HS-27A (cell line): Measurements from ENCODE around the gene COQ3.
"Not testable (repeated sequence)": the region's sequence is repeated elsewhere in the genome, so short reads cannot be mapped to it uniquely, and the experiment has no call there.

Source experiments
- DNase-seq: peaks from one replicate; pipeline ENCODE4 v3.0.0-alpha.2; 2012; ENCODE audit warnings: low read depth, missing footprints

COQ3 gene

DNA sequence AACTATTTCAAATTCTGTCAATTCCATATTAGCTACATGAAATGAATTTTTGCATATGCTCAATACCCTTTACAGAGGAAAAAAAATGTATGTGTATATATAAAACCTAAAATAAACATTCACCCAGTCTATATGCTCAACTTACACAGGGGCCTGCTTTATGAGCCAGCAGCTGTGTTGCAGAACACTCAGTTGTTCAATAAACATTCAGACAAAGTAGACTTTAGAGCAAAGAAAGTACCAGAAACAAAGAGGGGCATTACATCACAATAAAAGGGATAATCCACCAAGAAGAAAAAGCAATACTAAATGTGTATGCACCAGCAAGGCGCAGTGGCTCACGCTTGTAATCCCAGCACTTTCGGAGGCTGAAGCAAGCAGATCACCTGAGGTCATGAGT, 9.5 kb downstream of the COQ3 start:
- DNase-seq = no peak

DNA sequence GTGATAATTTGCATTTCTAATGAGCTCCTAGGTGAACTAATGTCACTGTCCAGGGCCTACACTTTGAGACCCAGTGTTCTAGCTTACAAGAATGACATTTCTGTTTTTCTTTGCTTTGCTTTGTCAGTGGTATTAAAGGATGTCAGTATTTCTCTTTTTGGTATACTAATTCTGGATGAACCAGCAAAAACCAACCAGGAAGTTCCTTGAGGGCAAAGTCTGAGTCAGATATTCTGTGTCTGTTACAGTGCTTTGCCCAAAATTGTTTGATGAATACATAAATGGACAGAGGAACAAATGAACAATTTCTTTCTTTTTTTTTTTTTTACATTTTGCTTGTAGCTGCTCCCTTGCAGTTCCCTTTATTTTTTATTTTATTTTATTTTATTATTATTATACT, 15.4 kb downstream of the COQ3 start:
- DNase-seq = no peak

DNA sequence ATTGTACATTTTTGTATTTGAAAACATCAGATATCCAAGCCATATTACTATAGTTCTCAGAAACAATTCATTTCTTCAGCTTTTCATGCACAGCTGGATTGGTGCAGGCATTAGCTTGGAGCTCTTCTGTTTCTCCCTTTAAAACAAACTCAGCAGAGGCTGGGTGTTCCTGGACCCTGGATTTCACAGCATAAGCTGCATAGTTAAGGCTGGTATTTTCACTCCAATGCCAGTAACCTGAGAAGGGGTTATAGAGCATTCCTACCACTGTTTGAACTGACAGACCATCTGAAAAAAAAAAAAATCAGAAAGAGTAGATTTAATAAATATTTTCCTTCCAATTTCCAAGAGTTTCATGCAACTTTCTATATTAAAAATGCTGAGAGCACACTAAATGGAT, 24.5 kb downstream of the COQ3 start:
- DNase-seq = no peak

DNA sequence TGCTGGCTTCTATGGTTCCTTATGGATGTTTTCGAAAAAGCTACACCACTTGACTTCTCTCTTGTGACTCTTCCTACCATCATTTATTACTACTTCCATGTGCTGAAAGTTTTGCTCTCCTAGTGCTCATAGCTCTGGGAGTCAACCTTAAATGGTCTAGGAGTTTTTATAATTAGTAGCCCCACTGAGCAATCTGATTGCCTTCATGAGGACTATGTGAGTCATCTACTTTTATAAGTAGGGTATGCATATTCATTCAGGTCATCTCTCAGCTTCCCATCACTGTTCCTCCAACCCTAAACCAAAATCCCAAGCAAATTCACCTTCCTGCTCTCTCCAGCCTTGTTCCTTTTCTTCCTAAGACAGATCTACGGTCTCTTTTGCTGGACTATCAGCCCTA, 27.1 kb downstream of the COQ3 start:
- no peak for DNase-seq

DNA sequence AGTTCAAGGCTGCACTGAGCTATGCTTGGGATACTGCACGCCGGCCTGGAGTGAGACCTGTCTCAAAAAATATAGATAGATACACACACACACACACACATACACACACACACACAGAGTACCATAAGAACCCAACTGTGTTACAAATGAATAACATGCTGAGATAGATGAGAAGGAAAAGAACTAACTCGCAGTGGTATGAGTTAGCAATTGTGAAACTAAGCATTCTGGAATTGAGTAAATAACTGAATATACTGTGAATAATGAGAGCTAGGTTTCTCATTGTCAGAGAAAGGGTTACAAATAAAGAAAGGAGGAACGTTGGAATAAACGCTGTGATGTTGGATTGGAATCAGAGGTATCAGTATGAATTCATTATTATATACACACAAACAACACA, 30.0 kb downstream of the COQ3 start:
- no peak for DNase-seq

DNA sequence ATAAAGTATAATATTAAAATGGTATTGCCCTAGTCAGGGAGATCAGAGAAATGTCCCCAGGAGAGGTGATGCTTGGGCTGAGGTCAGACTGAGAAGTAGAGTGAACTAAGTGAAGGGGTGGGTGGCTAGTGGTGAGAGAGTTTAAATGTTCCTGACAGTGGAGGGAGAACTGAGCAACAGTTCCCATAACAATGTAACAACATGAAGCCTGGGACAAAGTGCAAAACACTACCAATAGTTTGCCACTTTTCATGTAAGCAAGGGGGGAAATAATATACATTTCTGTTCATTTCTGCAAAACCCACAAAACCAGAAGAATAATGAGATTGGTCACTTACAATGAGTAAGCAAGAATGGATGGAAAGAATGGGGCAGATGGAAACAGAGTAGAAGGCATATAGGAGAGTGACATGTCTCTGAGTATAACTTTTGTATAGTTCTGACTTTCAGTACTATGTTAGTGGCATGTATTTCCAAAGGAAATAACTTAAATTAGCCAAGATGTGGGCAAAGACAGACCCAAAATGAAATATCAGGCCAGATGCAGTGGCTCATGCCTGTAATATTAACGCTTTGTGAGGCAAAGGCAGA, 31.2 kb downstream of the COQ3 start:
- no peak for DNase-seq

DNA sequence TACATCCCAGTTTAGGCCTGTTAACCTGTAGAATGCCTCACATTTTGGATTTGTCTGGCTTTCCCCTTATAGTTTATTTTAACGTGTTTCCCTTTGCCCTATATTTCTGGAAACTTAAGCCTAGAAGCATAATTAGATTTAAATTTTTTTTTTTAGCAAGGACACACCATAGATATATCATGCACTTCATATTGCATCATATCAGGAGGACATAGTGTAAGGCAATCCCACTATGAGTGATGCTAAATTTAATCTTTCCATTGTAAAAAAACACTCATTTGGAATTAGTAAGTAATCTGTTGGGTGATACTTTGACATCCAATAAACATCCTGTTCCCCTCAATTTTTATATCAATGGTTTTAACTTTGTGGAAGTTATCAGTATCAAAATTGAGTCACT, 34.2 kb downstream of the COQ3 start:
- DNase-seq = no peak

DNA sequence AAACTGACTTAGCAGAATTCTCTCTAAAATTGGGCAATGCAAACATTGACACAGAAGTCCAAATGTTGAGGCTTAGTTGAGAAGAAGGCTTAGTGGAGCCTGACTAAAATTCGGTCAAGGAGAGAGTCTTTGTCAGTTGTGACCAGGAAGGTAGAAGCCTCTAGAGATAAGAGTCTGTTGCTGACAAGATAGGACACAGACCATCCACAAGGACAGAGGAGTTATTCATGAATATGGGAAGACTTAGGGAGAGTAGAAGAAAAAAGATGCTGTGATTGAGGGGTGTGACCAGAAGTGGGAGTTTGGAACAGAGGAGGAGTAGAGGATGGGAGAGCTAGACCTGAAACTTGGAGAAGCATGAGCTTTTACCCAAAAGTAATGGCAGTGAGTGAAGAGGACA, 37.4 kb downstream of the COQ3 start:
- DNase-seq = no peak

DNA sequence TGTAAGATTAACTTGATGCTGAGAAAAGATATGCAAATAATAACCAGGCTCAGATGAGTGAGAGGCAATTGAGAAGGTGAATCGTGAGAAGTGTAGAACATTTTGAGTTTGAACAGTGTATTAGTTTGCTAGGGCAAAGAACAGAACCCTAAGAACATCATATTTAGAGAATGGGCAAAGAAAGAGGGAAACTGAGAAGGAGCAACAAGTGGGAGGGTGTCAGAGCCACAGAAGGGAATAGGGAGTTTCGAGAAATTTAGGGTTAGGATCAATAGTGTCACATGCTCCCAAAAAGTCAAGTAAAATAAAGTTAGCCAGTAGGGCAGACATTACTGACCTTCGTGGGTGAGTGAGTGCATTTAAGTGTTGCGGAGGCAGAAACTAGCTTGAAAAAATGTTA, 39.0 kb downstream of the COQ3 start:
- no peak for DNase-seq

DNA sequence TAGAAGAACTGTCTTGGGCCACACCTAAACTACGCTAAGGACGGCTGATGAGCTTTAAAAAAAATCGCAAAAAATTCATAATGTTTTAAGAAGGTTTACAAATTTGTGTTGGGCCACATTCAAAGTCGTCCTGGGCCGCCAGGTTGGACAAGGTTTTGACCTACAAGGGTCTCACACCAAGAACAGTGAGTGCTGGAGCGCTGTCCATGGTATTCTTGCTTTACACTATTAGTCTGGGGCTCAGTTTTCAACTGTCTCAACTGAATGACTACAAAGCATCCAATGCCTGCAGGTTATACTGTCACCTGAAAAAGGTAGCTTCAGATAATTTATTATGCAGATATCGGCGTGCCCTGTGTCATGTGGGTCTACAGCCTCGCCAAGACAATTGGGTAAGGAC, 40.9 kb downstream of the COQ3 start:
- no peak for DNase-seq

DNA sequence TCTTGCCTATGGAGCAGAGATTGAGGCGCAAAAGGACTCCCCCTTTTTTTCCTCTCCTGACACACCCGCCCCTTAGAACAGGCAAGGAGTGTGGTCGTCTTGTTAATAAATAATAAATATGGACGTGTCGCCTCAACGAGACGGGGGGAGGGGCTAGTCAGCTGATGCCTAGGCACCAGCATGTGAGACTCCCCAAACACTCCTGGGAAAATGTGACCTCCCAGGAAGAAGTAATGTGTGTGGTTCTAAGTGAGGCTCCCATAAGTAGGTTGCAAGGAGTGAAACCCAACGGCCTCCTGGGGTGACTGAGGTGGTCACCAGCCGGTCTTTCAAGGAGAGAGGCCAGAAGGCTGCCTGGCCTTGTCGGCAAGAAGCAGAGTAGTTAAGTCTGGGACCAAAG, 43.4 kb downstream of the COQ3 start:
- DNase-seq = no peak

DNA sequence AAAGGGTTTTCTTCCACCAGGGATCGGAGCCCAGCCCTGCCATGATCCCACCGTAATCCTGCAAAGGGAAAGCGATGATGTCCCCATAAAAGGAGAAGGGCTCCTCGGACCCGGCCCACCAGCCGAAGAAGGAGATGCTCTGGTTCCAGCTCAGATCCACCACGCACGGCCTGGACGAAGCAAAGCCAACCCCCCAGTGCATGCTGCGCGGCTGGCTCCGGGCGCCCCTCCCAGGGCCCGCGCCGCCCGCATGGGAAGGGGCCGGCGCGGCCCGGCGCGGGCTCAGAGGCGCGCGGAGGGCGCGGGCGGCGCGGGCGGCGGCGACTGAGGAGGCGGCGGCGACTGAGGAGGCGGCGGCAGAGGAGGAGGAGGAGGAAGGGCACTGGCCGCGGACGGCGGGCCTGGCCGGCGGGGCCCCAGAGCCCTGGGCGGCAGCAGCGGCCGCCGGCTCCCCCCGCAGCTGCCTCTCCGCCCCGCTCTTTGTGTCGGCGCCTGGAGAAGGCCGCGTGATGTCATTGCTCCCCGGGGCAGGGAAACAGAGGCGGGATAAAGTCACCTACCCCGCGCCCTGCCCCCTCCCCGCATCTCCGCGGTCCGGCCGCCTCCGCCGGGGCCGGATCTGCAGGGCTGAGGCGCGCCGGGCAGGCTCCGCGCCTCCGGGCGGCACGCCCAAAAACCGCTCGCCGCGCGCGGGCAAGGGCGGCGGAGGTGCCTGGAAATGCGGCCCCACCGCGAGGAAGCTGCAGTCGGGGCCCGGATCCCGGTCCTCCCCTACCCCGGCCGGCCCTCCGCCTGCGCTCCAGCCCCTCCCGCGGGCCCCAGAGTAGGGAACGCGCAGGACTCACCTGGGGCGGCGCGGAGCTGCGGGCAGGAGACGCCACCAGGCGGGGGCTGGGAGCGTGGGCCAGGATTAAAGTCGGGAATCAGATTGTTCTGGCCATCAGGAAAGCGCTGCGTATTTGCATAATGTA, 44.5 kb downstream of the COQ3 start, which contains the start of gene FAXC:
Gene FAXC (minus strand): TSS at position 504 of the 971 bp plus-strand sequence. CDS start 302 bp downstream, at position 202.
- no peak for DNase-seq

DNA sequence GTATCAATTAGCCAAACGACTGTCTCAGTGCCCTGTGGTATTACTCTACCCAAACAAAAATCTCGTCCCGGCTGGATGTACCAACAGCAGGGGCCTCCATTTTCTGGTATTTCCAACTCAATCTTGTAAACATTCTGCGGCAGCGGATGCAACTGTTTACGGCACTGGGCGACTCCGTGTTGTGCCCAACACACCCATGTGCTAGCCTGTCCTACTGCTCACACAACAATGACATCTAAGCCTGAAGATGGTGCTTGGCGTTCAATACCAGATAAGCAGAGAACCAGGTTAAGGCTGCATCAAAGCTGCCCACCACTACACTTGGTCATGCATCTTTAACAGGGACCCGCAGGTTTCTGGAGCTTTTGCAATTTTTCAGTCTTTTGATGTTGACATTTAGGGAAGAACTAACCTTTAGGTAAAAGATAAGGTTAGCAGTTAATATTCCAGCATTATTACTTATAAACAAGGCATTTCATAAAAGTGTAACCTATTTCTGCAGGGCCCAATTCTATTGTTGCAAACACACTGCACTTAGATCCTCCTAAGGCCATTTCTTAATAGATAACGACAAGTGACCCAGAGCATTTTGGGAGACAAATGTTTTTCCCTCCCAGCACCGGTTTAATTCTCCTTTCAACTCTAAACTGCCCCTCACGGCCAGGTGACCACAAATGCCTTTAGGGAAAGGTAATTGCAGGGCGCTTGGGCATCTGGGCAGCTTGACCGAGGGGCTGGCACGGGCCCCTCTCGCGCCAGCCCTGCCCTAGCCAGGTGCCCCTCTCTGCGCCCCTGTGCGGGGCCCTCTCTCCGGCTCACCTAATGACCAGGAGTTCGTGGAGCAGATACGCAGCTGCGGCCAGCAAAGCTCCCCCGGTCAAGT, 45.5 kb downstream of the COQ3 start:
- DNase-seq = no peak

DNA sequence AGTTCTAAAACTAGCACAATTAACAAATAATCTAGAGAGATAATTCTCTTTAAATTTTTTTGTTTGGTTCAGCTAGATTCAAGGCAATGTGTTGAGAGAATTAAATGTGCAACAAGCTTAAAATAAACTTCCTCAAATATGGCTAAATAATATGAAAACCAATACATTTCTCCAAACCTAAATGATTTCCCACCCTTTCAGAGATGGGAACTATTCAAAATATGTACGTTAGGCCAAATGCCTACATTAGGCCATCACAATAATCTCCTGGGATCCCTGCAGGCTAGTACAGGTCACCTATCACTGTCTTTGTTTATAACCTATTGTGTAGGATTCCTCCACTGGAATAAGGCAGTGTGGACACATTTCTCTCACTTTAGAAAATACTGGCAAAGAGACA, 46.2 kb downstream of the COQ3 start:
- DNase-seq = no peak

DNA sequence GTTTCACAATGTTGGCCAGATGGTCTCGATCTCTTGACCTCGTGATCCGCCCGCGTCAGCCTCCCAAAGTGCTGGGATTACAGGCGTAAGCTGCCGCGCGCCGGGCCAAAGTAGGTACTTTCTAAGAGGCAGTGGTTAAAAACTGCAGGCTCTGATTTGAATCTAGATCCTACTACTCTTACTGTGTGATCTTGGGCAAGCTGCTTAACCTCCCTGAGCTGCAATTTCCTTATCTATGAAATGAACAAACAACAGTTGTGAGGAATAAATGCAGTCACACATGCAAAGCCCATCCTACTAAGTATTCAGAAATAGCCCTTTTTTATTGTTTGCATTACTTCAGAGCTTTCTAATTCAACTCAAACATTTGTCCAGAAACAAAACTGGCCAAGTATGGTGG, 47.4 kb downstream of the COQ3 start:
- no peak for DNase-seq

DNA sequence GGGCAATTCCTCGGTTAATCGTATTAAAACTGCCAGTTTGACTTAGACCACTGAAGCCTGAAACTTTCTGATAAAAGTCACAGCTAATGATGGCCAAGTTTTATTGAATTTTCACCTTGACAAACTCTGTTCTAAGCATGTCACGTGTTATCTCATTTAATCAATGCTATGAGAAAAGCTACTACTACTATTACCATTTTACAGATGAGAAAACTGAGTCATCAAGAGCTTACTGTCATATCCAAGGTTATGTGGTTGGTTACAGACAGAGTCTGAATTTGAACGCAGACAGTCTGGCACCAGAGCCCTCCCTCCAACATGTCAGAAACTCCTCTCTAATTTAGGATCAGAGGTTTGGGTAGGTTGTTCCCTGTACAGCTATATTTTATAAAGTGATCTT, 48.8 kb downstream of the COQ3 start:
- DNase-seq = no peak

DNA sequence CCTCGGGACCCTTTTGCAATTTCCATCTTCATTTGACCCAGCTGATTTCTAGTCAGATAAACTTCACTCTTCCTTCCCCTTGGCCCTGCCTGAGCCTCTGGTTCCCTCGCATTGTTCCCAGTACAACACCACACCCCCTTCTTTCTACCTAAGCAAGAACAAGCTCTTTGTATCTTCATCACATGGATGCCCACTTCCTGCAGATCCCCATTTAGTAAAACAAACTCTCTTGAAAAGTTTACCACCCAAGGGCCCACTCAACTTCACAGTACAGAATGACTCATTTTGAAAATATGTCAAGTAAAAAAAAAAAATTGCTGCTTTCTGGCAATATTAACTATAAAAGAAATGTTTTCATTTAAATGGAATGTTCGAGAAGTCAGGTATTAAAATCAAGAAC, 49.7 kb downstream of the COQ3 start:
- DNase-seq = peak; percentile 19

DNA sequence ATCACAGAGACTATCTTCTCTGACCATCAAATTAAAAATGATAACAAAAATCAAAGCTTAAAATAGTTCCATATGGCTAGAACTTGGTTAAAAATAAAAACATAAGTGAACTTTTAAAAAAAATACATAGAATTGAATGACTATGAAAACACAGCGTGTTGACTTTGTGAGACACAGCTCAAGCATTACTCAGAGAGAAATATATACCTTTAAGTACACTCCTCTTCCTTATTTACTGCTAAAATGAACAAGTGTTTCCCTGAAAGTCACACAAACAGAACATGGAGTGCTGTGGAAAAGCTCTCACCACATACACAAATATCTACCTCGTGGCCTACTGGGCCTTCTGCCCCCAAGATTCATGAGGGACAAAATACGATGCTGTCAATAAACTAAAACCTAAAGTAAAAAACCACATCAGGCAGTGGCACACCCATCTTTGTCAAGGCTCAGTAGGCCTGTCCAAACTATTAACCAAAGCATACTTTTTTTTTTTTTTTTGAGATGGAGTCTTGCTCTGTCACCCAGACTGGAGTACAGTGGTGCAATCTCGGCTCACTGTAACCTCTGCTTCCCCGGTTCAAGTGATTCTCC, 52.0 kb downstream of the COQ3 start:
- no peak for DNase-seq

DNA sequence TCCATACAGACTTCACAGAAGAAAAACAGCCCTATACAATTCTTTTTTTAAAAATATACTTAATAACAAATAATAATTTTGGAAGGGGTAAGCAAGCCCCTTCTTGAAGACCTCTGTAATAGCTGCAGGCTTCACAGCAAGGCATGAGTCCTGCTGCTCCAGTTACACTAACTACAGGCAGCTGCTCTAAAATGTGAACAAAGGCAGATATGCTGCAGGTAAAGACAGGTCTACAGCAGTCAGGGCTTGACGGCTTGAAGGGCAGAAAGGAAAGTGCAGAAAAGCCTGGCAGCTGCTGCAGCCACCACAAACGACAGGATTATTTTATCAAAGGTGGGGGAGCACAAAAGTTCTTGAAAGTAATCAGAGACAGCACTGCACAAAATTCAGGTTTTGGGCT, 55.8 kb downstream of the COQ3 start:
- DNase-seq = no peak

DNA sequence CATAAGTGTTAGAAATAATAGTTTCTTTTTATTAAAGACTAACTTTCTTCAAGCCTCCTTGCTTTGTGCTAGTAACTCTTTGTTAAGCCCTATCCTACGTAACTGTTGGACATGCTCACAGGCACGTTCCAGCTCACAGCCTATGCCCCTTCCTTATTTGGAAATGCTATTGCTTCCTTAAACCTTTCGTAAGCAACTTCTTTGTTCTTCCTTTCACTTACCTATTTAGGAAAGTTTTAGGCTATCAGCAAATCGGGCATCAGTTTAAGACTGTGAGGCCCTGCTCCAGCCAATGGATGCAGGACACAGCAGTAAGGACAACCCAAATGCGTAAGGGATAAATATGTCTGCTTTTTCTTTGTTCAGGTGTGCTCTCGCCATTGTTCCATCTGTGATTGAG, 58.7 kb downstream of the COQ3 start:
- not testable (repeated sequence) for DNase-seq

DNA sequence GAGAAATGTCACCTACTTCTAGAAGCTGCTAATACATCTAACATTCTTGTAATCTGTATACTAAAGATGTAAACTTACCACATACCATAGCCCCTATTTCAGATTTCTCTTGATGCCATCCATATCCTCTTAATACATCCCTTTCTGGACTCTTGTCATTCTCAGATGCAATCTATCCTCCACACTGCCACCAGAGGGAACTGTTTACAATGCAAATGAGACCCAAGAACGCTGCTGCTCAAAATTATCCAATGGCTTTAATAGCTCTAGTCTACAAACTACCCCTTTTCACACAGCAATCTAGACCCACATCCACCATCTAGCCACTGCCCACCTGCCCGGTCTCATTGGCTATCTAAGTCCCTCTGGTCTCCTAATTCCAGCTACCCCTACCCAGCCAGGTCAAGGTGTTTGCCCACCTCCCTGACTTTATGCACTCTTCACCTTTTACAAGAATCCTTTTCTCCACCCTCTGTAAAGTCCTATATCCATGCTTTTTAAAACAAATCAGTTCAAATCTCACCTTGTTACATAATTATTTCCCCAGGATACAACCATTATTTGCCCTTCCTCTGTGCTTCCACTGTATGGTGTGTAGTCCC, 59.4 kb downstream of the COQ3 start:
- DNase-seq = no peak

DNA sequence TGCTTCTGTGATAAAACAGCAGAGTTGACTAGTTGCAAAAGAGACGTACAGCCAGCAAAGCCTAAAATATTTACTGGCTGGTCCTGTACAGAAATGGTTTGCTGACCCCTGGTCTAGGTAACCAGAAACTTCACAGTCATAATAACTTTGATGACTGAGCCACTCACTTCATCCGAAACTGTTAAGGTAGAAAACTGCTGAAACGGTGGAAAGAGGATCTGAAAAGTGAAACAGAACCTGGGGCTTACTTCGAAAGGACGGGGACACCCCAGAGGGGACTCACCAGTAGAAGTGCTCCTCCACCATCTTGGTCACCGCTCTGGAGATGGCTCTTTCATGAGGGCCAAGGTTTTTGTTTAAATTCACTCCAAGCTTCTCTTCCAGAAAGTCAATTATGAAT, 60.9 kb downstream of the COQ3 start:
- DNase-seq = no peak
